NCI-H2107 treated with DMSO at 0.1 percent for 48 hours (cell line): ENCODE results near the gene CFAP73.
"Not testable (repeated sequence)": the region's sequence is repeated elsewhere in the genome, so short reads cannot be mapped to it uniquely, and the experiment has no call there.

ENCODE experiments used
- DNase-seq: peaks from one replicate; lab custom pipeline; 2025; ENCODE audit not compliant: unreplicated experiment; lab: John Stamatoyannopoulos, UW

The CFAP73 gene

DNA sequence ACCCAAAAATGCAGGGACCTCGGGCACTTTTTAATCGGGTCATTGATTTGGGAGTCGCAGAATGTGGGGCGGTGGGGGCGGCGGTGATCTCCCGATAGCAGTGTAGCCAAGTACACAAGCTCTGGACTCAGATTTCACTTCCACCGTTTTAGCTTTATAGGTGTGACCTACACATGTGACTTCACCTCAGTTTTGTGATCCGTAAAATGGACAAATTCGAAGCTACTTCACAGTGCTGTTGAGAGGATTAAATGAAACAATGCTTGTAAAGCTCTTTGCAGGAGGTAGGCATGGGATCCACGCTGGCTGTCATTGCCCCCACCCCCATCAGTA, 36.5 kb downstream of the CFAP73 start:
- DNase-seq: no peak

- no peak for DNase-seq
These were observed 37.3 kb downstream of the CFAP73 start for GRCh38 chr12:113186666-113187325.

- no peak for DNase-seq
These were observed 39.8 kb downstream of the CFAP73 start for GRCh38 chr12:113189361-113189760.

GRCh38 chr12:113190761-113191160, 41.2 kb downstream of the CFAP73 start:
- DNase-seq: no peak

GRCh38 chr12:113191227-113191626, 41.7 kb downstream of the CFAP73 start:
- DNase-seq: no peak

DNA sequence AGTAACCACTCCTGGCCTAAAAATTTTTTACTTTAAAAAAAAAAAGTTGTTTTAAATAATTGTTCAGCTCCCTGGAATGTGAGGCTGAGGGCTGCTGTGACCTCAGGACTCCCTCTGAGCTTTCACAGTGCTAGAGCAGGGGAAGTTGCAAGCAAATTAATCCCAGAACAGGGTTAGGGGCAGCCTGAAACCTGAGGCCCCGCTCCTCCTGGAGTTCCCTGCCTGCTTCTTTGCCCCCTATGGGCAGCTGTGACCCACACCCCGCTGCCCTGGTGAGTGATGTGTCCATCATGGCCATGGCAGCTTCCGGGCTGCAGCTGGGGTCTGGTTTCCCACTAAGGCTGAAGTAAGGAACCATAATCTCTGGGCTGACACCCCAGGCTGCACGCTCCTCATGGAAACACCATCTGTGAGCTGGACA, 45.5 kb downstream of the CFAP73 start:
- DNase-seq: no peak

GRCh38 chr12:113195598-113195997, 46.1 kb downstream of the CFAP73 start:
- no peak for DNase-seq

GRCh38 chr12:113196582-113196981, 47.1 kb downstream of the CFAP73 start:
- no peak for DNase-seq

GRCh38 chr12:113196990-113197389, 47.5 kb downstream of the CFAP73 start:
- DNase-seq: peak; percentile 60

DNA sequence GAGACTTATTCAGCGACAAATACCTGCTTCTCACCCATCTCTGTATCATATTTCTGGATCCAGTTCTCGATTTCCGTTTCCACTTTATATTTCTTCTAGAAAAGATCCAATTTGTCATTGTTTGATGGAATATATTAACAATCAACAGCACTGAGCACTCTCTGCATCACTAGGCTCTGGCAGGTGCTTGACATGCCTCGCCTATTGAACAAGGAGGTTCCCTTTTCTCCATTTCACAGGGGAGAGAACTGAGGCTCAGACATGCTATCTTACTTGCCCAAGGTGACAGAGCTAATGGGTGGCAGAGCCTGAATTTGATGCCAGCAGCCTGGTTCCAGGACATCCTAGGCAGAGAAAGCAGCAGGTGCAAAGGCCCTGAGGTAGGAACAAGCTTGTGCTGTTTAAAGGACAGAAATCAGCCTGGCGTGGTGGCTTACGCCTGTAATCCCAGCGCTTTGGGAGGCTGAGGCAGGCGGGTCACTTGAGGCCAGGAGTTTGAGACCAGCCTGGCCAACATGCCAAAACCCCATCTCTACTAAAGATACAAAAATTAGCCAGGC, 48.1 kb downstream of the CFAP73 start:
- DNase-seq: no peak

DNA sequence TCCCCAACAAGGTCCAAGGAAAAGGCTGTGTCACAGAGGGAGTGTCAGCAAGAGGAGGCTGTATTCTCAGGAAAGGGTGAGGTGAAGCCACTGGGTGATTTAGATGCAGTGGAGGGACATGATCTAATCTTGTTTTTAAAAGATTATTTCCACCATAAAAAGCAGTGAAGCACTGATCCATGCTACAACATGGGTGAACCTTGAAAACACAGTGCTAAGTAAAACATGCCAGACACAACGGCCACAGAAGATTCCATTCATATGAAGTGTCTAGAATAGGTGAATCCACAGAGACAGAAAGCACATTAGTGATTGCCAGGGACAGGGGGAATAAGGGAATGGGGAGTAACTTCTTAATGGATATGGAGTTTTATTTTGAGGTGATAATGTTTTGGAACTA, 48.8 kb downstream of the CFAP73 start:
- DNase-seq: no peak

GRCh38 chr12:113200021-113200797, 50.7 kb downstream of the CFAP73 start:
- no peak for DNase-seq

DNA sequence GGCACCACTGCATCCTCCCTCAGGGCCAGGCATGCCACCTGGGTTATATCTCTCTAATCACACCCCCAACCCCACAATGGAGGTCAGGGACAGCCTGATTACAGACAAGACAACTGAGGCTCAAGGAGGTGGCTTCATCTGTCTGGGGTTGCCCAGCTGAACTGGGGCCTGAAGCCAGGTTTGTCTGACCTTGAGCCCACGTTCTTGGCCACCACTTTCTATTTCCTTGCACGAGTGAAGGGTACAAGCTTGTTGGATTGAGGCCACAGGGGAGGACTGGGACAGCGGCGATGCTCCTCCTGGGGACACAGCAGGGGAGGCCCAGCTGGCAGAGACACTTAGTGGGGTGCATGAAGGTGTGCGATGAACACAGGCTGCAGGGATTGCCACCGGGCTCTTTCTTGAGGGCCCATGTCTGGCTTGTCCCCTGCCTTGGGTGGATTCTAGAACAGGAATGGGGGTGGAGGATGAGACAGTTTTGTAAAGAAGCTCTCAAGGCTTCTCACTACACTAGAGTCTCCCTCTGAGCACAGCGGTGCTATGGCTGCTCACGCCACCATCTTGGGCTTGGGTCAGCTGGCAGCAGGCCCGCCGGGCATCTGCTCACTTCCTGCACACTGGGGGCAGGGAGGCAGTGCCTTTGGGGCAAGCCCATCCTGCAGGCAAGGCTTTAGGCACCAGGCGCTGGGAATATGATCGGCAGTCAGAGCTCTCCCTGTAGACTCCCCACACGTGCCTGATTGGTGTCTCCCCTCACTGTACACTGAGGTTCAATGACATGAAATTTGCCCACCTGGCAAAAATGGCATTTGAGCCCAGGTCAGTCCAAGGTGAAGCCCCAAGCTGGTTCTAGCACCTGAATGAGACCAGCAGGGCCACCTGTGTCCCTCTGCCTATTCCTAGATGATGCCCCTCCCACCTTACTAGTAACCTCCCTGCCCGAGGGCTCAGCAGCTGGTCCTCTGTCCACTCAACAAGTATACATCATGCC, 52.0 kb downstream of the CFAP73 start:
- DNase-seq: no peak

DNA sequence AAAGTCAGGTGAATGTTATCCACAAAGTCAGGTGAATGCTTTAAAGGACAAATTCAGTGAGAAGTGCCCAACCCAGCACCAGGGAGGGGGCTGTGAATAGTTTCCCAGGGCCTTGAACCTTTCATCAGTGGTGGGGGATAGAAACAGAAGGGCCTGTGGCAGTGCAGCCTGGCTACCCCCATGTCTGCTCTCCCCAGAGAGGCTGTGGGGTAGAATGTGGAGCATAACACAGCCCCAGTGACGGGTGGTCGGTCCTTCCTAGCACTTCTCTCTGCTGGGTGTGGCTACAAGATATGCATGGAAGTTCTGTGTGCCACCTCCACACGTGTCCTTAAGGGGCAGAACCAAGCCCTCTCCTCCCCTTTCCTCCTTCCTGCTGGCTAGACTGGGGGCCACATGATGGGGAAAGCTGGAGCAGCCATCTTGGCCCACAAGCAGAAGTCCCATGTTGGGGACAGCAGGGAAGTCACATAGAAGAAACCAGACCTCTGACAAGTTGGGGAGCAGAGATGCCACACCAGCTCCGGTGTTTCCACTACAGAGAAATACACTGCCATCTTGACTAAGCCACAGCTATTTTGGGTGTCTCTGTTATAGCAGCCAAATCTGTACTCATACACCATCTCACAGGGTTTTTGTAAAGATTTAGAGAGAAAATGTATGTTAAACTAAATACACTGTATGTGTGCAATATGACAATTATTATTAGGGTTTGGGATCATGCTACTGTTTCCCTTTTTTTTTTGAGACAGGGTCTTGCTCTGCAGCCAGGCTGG, 53.0 kb downstream of the CFAP73 start:
- no peak for DNase-seq

DNA sequence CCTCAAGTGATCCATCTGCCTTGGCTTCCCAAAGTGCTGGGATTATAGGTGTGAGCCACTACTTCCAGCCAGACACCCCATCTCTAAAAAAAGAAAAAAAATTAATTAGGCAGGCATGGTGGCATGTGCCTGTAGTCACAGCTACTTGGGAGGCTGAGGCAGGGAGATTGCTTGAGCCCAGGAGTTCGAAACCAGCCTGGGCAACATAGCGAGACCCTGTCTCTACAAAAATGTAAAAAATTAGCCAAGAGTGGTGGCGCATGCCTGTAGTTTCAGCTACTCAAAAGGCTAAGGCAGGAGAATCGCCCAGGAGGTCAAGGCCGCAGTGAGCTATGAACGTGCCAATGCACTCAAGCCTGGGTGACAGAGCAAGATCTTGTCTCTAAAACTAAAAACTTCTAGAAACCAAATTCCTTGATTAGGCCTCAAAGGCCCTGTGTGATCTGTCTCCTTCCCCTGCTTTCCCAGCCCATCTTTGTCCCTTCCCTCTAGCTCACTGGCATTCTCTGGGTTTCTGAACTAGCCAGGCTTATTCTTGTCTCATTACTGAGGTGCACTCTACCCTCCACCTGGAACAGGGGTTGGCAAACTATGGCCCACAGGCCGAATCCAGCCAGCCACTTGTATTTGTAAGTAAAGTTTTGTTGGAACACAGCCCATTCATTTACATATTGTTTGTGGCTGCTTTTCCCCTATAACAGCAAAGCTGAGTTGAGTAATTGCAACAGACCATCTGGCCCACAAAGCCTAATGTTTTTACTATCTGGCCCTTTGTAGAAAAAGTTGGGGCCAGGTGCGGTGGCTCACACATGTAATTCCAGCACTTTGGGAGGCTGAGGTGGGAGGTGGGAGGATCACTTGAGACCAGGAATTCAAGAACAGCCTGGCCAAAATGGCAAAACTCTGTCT, 54.6 kb downstream of the CFAP73 start:
- no peak for DNase-seq

GRCh38 chr12:113204804-113205203, 55.3 kb downstream of the CFAP73 start:
- DNase-seq: no peak

DNA sequence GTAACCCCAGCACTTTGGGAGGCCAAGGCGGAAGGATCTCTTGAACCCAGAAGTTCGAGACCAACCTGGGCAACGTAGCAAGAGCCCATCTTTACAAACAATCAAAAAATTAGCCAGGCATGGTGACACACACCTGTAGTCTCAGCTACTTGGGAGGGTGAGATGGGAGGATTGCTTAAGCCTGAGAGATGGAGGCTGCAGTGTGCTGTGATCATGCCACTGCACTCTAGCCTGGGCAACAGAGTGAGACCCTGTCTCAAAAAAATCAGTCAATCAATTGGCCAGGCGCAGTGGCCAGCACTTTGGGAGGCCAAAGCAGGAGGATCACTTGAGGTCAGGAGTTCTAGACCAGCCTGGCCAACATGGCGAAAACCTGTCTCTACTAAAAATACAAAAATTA, 57.3 kb downstream of the CFAP73 start:
- not testable (repeated sequence) for DNase-seq

GRCh38 chr12:113207613-113208040, 58.1 kb downstream of the CFAP73 start:
- DNase-seq: no peak
